HEK293 (cell line): ENCODE measurements around the gene NCOA7.
A peak's percentile ranks its signal among the peaks of the same experiment; 100 is the strongest.

Experiments
- BCL11B ChIP-seq: fragments of 450-650 bp; formaldehyde crosslinking; IDR thresholded peaks from 2 replicates; pipeline ENCODE4 v1.5.1; 2016; ENCODE audit warnings: low read depth, missing biosample characterization, missing genetic modification characterization
- FEZF1 ChIP-seq: fragments of 450-650 bp; formaldehyde crosslinking; IDR thresholded peaks from 2 replicates; pipeline ENCODE4 v1.5.1; 2016; ENCODE audit warnings: missing biosample characterization, missing genetic modification characterization
- GLI2 ChIP-seq: fragments of 450-650 bp; formaldehyde crosslinking; IDR thresholded peaks from 2 replicates; pipeline ENCODE4; 2017; ENCODE audit warnings: missing biosample characterization, missing genetic modification characterization, low read depth, borderline replicate concordance
- GLI4 ChIP-seq: fragments of 450-650 bp; formaldehyde crosslinking; IDR thresholded peaks from 2 replicates; pipeline ENCODE4 v1.5.1; 2016; ENCODE audit warnings: missing biosample characterization, missing genetic modification characterization
- GLIS2 ChIP-seq: fragments of 450-650 bp; formaldehyde crosslinking; IDR thresholded peaks from 2 replicates; pipeline ENCODE4 v1.5.1; 2016; ENCODE audit warnings: missing biosample characterization, missing genetic modification characterization
- KLF8 ChIP-seq: fragments of 450-650 bp; formaldehyde crosslinking; IDR thresholded peaks from 2 replicates; pipeline ENCODE4 v1.5.1; 2016; ENCODE audit warnings: missing biosample characterization, missing genetic modification characterization
- MEIS1 ChIP-seq: sonication (generic); formaldehyde crosslinking; IDR thresholded peaks from 2 replicates; pipeline ENCODE4 v1.8.1; 2022; ENCODE audit warnings: missing genetic modification reagents, mild to moderate bottlenecking, borderline replicate concordance
- MZF1 ChIP-seq: fragments of 450-650 bp; formaldehyde crosslinking; IDR thresholded peaks from 2 replicates; pipeline ENCODE4 v1.5.1; 2017; ENCODE audit warnings: missing biosample characterization, missing genetic modification characterization, borderline replicate concordance
- OSR2 ChIP-seq: fragments of 450-650 bp; formaldehyde crosslinking; IDR thresholded peaks from 2 replicates; pipeline ENCODE4 v1.5.1; 2016; ENCODE audit warnings: missing biosample characterization, missing genetic modification characterization
- SETDB1 ChIP-seq: IDR thresholded peaks from one replicate; pipeline ENCODE4 v1.6.1; 2017; ENCODE audit warnings: mild to moderate bottlenecking, low read length, moderate library complexity, mixed read lengths; ENCODE audit not compliant: insufficient read length
- SP3 ChIP-seq: fragments of 450-650 bp; formaldehyde crosslinking; IDR thresholded peaks from 2 replicates; pipeline ENCODE4 v1.5.1; 2016; ENCODE audit warnings: missing biosample characterization, missing genetic modification characterization
- WT1 ChIP-seq: fragments of 450-650 bp; formaldehyde crosslinking; IDR thresholded peaks from 2 replicates; pipeline ENCODE4 v1.5.1; 2016; ENCODE audit warnings: missing biosample characterization, missing genetic modification characterization
- ZBTB48 ChIP-seq: fragments of 450-650 bp; formaldehyde crosslinking; IDR thresholded peaks from 2 replicates; pipeline ENCODE4 v1.5.1; 2016; ENCODE audit warnings: missing biosample characterization, missing genetic modification characterization
- ZBTB7A ChIP-seq: fragments of 450-650 bp; formaldehyde crosslinking; IDR thresholded peaks from 2 replicates; pipeline ENCODE4 v1.5.1; 2016; ENCODE audit warnings: low read depth, missing biosample characterization, missing genetic modification characterization
- ZFHX2 ChIP-seq: fragments of 450-650 bp; formaldehyde crosslinking; conservative IDR thresholded peaks from 2 replicates; pipeline ENCODE4 v1.5.1; 2016; ENCODE audit warnings: missing biosample characterization, missing genetic modification characterization
- ZFP3 ChIP-seq: fragments of 450-650 bp; formaldehyde crosslinking; IDR thresholded peaks from 2 replicates; pipeline ENCODE4 v1.5.1; 2016; ENCODE audit warnings: low read depth, missing biosample characterization, missing genetic modification characterization
- ZNF133 ChIP-seq: fragments of 450-650 bp; formaldehyde crosslinking; IDR thresholded peaks from 2 replicates; pipeline ENCODE4 v1.5.1; 2016; ENCODE audit warnings: missing biosample characterization, missing genetic modification characterization
- ZNF155 ChIP-seq: fragments of 450-650 bp; formaldehyde crosslinking; IDR thresholded peaks from 2 replicates; pipeline ENCODE4 v1.5.1; 2016; ENCODE audit warnings: missing biosample characterization, missing genetic modification characterization
- ZNF214 ChIP-seq: fragments of 450-650 bp; formaldehyde crosslinking; IDR thresholded peaks from 2 replicates; pipeline ENCODE4 v1.5.1; 2017; ENCODE audit warnings: missing biosample characterization, mild to moderate bottlenecking, missing genetic modification characterization, borderline replicate concordance
- ZNF302 ChIP-seq: fragments of 450-650 bp; formaldehyde crosslinking; IDR thresholded peaks from 2 replicates; pipeline ENCODE4 v1.5.1; 2016; ENCODE audit warnings: missing biosample characterization, missing genetic modification characterization, low read depth
- ZNF335 ChIP-seq: fragments of 450-650 bp; formaldehyde crosslinking; conservative IDR thresholded peaks from 2 replicates; pipeline ENCODE4 v1.5.1; 2016; ENCODE audit warnings: missing biosample characterization, missing genetic modification characterization
- ZNF341 ChIP-seq: fragments of 450-650 bp; formaldehyde crosslinking; IDR thresholded peaks from 2 replicates; pipeline ENCODE4; 2016; ENCODE audit warnings: low read depth, missing biosample characterization, missing genetic modification characterization
- ZNF37A ChIP-seq: fragments of 450-650 bp; IDR thresholded peaks from 2 replicates; pipeline ENCODE4 v1.5.1; 2018; ENCODE audit warnings: missing biosample characterization, missing genetic modification characterization
- ZNF768 ChIP-seq: fragments of 450-650 bp; formaldehyde crosslinking; IDR thresholded peaks from 2 replicates; pipeline ENCODE4 v1.5.1; 2018; ENCODE audit warnings: missing biosample characterization, mild to moderate bottlenecking, missing genetic modification characterization
- ZNF776 ChIP-seq: fragments of 450-650 bp; formaldehyde crosslinking; IDR thresholded peaks from 2 replicates; pipeline ENCODE4 v1.5.0; 2017; ENCODE audit warnings: missing biosample characterization, missing genetic modification characterization, borderline replicate concordance
- ZNF837 ChIP-seq: fragments of 450-650 bp; formaldehyde crosslinking; IDR thresholded peaks from 2 replicates; pipeline ENCODE4 v1.5.1; 2016; ENCODE audit warnings: missing biosample characterization, missing genetic modification characterization
- ZNF843 ChIP-seq: fragments of 450-650 bp; formaldehyde crosslinking; IDR thresholded peaks from 2 replicates; pipeline ENCODE4 v1.5.1; 2016; ENCODE audit warnings: missing biosample characterization, missing genetic modification characterization
- ZSCAN23 ChIP-seq: fragments of 450-650 bp; formaldehyde crosslinking; IDR thresholded peaks from 2 replicates; pipeline ENCODE4 v1.5.1; 2016; ENCODE audit warnings: missing biosample characterization, missing genetic modification characterization
- ZXDB ChIP-seq: fragments of 450-650 bp; formaldehyde crosslinking; IDR thresholded peaks from 2 replicates; pipeline ENCODE4 v1.5.1; 2016; ENCODE audit warnings: missing biosample characterization, missing genetic modification characterization
- TF ChIP-seq, protein P1 (sequence below): fragments of 450-650 bp; formaldehyde crosslinking; IDR thresholded peaks from 2 replicates; pipeline ENCODE4 v1.5.1; 2016; ENCODE audit warnings: missing biosample characterization, missing genetic modification characterization, borderline replicate concordance
- TF ChIP-seq, protein P2 (sequence below): fragments of 450-650 bp; IDR thresholded peaks from 2 replicates; pipeline ENCODE4 v1.5.1; 2018; ENCODE audit warnings: missing biosample characterization, mild to moderate bottlenecking, missing genetic modification characterization
- TF ChIP-seq, protein P3 (sequence below): fragments of 450-650 bp; formaldehyde crosslinking; IDR thresholded peaks from 2 replicates; pipeline ENCODE4 v1.5.1; 2016; ENCODE audit warnings: missing biosample characterization, missing genetic modification characterization
- TF ChIP-seq, protein P4 (sequence below): sonication (generic); formaldehyde crosslinking; IDR thresholded peaks from 2 replicates; pipeline ENCODE4 v1.8.1; 2022; ENCODE audit warnings: mild to moderate bottlenecking, moderate library complexity, missing genetic modification reagents
- TF ChIP-seq, protein P5 (sequence below): fragments of 450-650 bp; formaldehyde crosslinking; IDR thresholded peaks from 2 replicates; pipeline ENCODE4 v1.5.1; 2016; ENCODE audit warnings: missing biosample characterization, missing genetic modification characterization

Gene NCOA7

DNA sequence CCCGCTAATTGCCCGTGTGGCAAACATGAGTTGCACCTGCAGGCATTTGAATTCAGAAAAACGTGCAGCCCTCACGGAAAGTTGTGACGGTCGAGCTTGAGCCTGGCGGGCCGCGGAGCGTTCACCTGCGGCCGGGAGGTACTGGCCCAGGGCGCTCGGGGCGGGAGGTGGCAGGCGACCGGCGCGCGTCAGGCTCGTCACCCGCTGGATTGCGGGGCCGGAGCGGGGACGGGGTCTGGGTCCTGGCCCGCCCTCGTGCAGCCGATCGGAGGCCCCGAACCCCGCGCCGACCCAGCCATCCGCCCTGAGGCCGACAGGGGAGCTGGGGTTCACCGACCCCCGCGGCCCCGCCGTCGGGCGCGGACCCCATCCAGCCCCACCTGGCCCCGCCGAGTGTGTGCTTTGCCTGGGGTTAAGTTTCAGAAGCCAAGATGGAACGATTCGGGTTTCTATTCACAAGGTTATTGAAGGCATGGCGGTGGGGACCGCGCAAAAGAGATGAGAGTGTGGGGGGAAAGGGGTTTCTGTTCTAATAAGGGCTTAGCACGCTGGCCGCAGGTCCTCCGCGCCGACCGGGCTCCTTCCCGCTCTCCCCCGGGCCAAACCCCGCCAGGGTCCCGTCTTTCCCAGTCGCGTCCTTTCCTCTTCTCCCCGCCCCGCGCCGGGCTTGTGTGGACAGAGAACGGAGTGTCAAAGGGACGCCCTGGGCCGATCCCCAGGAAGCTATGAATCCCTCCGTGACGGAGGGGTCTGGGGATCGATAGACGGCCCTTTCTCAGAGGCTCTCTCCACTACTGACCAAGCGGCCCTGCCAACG lies 43.0 kb upstream of the NCOA7 start (continued):
- TF ChIP-seq, protein P1, sequence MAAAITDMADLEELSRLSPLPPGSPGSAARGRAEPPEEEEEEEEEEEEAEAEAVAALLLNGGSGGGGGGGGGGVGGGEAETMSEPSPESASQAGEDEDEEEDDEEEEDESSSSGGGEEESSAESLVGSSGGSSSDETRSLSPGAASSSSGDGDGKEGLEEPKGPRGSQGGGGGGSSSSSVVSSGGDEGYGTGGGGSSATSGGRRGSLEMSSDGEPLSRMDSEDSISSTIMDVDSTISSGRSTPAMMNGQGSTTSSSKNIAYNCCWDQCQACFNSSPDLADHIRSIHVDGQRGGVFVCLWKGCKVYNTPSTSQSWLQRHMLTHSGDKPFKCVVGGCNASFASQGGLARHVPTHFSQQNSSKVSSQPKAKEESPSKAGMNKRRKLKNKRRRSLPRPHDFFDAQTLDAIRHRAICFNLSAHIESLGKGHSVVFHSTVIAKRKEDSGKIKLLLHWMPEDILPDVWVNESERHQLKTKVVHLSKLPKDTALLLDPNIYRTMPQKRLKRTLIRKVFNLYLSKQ (tag by site-specific recombination) = no peak
- TF ChIP-seq, protein P2, sequence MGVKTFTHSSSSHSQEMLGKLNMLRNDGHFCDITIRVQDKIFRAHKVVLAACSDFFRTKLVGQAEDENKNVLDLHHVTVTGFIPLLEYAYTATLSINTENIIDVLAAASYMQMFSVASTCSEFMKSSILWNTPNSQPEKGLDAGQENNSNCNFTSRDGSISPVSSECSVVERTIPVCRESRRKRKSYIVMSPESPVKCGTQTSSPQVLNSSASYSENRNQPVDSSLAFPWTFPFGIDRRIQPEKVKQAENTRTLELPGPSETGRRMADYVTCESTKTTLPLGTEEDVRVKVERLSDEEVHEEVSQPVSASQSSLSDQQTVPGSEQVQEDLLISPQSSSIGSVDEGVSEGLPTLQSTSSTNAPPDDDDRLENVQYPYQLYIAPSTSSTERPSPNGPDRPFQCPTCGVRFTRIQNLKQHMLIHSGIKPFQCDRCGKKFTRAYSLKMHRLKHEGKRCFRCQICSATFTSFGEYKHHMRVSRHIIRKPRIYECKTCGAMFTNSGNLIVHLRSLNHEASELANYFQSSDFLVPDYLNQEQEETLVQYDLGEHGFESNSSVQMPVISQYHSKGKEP (tag by site-specific recombination) = peak; percentile 63; the same call in 1 of the 2 replicates
- no peak for TF ChIP-seq ZNF37A (tag by site-specific recombination)
- TF ChIP-seq SETDB1 = no peak
- peak; percentile 28; the same call in 1 of the 2 replicates for TF ChIP-seq KLF8 (tag by site-specific recombination)
- TF ChIP-seq MEIS1 (CRISPR knock-in tag) = no peak
- no peak for TF ChIP-seq ZSCAN23 (tag by site-specific recombination)
- TF ChIP-seq ZNF133 = no peak
- no peak for TF ChIP-seq ZNF837 (tag by site-specific recombination)
- no peak for TF ChIP-seq ZNF302 (tag by site-specific recombination)
- peak; percentile 93; the same call in 1 of the 2 replicates for TF ChIP-seq MZF1
- TF ChIP-seq WT1 (tag by site-specific recombination) = peak; percentile 7; the same call in 1 of the 2 replicates
- no peak for TF ChIP-seq ZNF768 (tag by site-specific recombination)
- no peak for TF ChIP-seq ZNF214 (tag by site-specific recombination)
- peak; percentile 68 for TF ChIP-seq BCL11B (tag by site-specific recombination)
- no peak for TF ChIP-seq ZNF776 (tag by site-specific recombination)
- TF ChIP-seq, protein P3, sequence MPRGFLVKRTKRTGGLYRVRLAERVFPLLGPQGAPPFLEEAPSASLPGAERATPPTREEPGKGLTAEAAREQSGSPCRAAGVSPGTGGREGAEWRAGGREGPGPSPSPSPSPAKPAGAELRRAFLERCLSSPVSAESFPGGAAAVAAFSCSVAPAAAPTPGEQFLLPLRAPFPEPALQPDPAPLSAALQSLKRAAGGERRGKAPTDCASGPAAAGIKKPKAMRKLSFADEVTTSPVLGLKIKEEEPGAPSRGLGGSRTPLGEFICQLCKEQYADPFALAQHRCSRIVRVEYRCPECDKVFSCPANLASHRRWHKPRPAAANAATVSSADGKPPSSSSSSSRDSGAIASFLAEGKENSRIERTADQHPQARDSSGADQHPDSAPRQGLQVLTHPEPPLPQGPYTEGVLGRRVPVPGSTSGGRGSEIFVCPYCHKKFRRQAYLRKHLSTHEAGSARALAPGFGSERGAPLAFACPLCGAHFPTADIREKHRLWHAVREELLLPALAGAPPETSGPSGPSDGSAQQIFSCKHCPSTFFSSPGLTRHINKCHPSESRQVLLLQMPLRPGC (tag by site-specific recombination) = no peak; the same call in 1 of the 2 replicates
- TF ChIP-seq ZFHX2 (tag by site-specific recombination) = no peak
- TF ChIP-seq ZFP3 = no peak
- TF ChIP-seq GLI2 (tag by site-specific recombination) = no peak
- TF ChIP-seq, protein P4, sequence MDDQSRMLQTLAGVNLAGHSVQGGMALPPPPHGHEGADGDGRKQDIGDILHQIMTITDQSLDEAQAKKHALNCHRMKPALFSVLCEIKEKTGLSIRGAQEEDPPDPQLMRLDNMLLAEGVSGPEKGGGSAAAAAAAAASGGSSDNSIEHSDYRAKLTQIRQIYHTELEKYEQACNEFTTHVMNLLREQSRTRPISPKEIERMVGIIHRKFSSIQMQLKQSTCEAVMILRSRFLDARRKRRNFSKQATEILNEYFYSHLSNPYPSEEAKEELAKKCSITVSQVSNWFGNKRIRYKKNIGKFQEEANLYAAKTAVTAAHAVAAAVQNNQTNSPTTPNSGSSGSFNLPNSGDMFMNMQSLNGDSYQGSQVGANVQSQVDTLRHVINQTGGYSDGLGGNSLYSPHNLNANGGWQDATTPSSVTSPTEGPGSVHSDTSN = peak; percentile 22; the same call in 1 of the 2 replicates
- TF ChIP-seq, protein P5, sequence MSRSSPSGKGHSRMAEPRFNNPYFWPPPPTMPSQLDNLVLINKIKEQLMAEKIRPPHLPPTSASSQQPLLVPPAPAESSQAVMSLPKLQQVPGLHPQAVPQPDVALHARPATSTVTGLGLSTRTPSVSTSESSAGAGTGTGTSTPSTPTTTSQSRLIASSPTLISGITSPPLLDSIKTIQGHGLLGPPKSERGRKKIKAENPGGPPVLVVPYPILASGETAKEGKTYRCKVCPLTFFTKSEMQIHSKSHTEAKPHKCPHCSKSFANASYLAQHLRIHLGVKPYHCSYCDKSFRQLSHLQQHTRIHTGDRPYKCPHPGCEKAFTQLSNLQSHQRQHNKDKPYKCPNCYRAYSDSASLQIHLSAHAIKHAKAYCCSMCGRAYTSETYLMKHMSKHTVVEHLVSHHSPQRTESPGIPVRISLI (tag by site-specific recombination) = no peak; the same call in 1 of the 2 replicates
- peak; percentile 15 for TF ChIP-seq OSR2 (tag by site-specific recombination)
- TF ChIP-seq GLI4 (tag by site-specific recombination) = no peak
- TF ChIP-seq SP3 (tag by site-specific recombination) = no peak
- 0 out of 2 replicates have a peak, but pooled peaks have one; percentile 67 for TF ChIP-seq ZBTB7A
- peak; percentile 32; the same call in 1 of the 2 replicates for TF ChIP-seq ZXDB (tag by site-specific recombination)
- peak; percentile 77; the same call in 1 of the 2 replicates for TF ChIP-seq GLIS2 (tag by site-specific recombination)
- TF ChIP-seq ZNF341 (tag by site-specific recombination) = peak; percentile 13; the same call in 1 of the 2 replicates
- peak; percentile 20; the same call in 1 of the 2 replicates for TF ChIP-seq ZNF843 (tag by site-specific recombination)
- peak; percentile 50 for TF ChIP-seq ZNF335 (tag by site-specific recombination)
- no peak for TF ChIP-seq FEZF1 (tag by site-specific recombination)
- peak; percentile 85 for TF ChIP-seq ZBTB48 (tag by site-specific recombination)
- no peak for TF ChIP-seq ZNF155 (tag by site-specific recombination)
